Motor neuron (in vitro differentiated cells): Measurements from ENCODE around the gene ADGRG7. TPM values are rescaled to one million over a fixed set of nuclear protein-coding genes. Genes with fewer than 3 reads are reported as not detected.
A peak's percentile ranks its signal among the peaks of the same experiment; 100 is the strongest.
"Not testable (repeated sequence)": the region's sequence is repeated elsewhere in the genome, so short reads cannot be mapped to it uniquely, and the experiment has no call there.

Experiments
- ATAC-seq, 8 experiments: fragments of 200-7000 bp; cut with Tn5 transposase; replicated peaks in 6 of 8; 2 replicates each; pipeline ENCODE4 v1.8.0; 2021; ENCODE audit warnings: mild to moderate bottlenecking in 8 of 8, moderate library complexity in 8 of 8
- H3K27ac ChIP-seq, 2 donors: fragments of 250-450 bp; sonication (Bioruptor Pico); 2 replicates each; pipeline ENCODE4 v1.9.0; 2021; ENCODE audit warnings: antibody characterized with exemption in 2 of 2, mild to moderate bottlenecking in 2 of 2, moderate library complexity in 1 of 2
- H3K4me1 ChIP-seq, 2 donors: fragments of 250-450 bp; sonication (Bioruptor Pico); replicated peaks in 1 of 2; 2 replicates each; pipeline ENCODE4 v1.6.1; 2021; ENCODE audit warnings: antibody characterized with exemption in 2 of 2, mild to moderate bottlenecking in 2 of 2, moderate library complexity in 1 of 2
- H3K4me3 ChIP-seq, 5 donors: fragments of 250-450 bp; sonication (Bioruptor Pico); 2 replicates each; pipeline ENCODE4 v1.9.0; 2021; ENCODE audit warnings: antibody characterized with exemption in 5 of 5, mild to moderate bottlenecking in 5 of 5, moderate library complexity in 4 of 5
- WGBS, 10 experiments: fragments of 450-650 bp; shearing (Covaris generic); methylation state at CpG; one replicate each; pipeline ENCODE4 v1.0.0; 2022; 5-methylcytosine and 5-hydroxymethylcytosine counted together
- in situ Hi-C, 9 experiments: fragments of 400-800 bp; cut with MboI; loops; one replicate each; pipeline ENCODE4 v1.15.0; 2021; ENCODE audit warnings: low sequenced_read_pairs in 9 of 9, low pct_unique_long_range_greater_than_20kb in 2 of 9; ENCODE audit not compliant: unreplicated experiment in 9 of 9
- total RNA-seq, 8 experiments: library from RNA; unstranded; fragments of 300-600 nt; gene quantifications; 2 replicates each; pipeline versions ENCODE4 v1.2.3 to v1.2.4, GENCODE V29; 2022

Gene ADGRG7
- total RNA-seq, 8 experiments from 2014 or later = 0.66 TPM; not detected in 7

- 0 to 100% (median 75%) methylated on average over 1 of the region's 1 CpG; no CpG with 5 or more reads in 6 of the 10 experiments for WGBS, 10 experiments
- in situ Hi-C loops = loop anchor here in 3 of 9 experiments (25.0 kb wide), 2 partner anchors 119 to 744 kb away; no protein-coding TSS in a partner anchor
- Histone ChIP-seq H3K4me3 (no peak overlapping the region), H3K27ac (no peak overlapping the region), H3K4me1 (no peaks in the 10 kb centered on the region)
- ATAC-seq = no peak
Observed at GRCh38 chr3:100581650-100582049, 27.8 kb upstream of the ADGRG7 start.

- H3K4me1 ChIP-seq, H3K4me3 ChIP-seq, H3K27ac ChIP-seq, ATAC-seq: not testable (repeated sequence)
- in situ Hi-C loops = loop anchor here in 3 of 9 experiments (25.0 kb wide), 2 partner anchors 120 to 745 kb away; no protein-coding TSS in a partner anchor
- WGBS, 10 experiments = 80 to 100% (median 84%) methylated on average over 1 to 8 of the region's 10 CpGs; no CpG with 5 or more reads in 3 of the 10 experiments
Observed at GRCh38 chr3:100582157-100582556, 27.2 kb upstream of the ADGRG7 start.

GRCh38 chr3:100584101-100584660 is 25.2 kb upstream of the ADGRG7 start:
- 59 to 100% (median 86%) methylated on average over 1 to 3 of the region's 3 CpGs for WGBS, 10 experiments
- in situ Hi-C loops = loop anchor here in 3 of 9 experiments (25.0 kb wide), 2 partner anchors 122 to 747 kb away; no protein-coding TSS in a partner anchor
- H3K4me1 ChIP-seq = no peaks in the 10 kb centered on the region
- H3K27ac ChIP-seq = no peak overlapping the region
- H3K4me3 ChIP-seq = no peak overlapping the region
- ATAC-seq = no peak

GRCh38 chr3:100586832-100587231 is 22.6 kb upstream of the ADGRG7 start:
- H3K4me3 ChIP-seq = no peak overlapping the region
- ATAC-seq = no peak
- in situ Hi-C loops = loop anchor here in 3 of 9 experiments (25.0 kb wide), 2 partner anchors 125 to 750 kb away; no protein-coding TSS in a partner anchor
- no peaks in the 10 kb centered on the region for H3K4me1 ChIP-seq
- 40 to 100% (median 90%) methylated on average over 1 to 3 of the region's 3 CpGs; no CpG with 5 or more reads in 3 of the 10 experiments for WGBS, 10 experiments
- H3K27ac ChIP-seq = no peak overlapping the region

- no peak overlapping the region for H3K4me3 ChIP-seq
- in situ Hi-C loops = loop anchor here in 3 of 9 experiments (25.0 kb wide), 2 partner anchors 126 to 751 kb away; no protein-coding TSS in a partner anchor
- 0 to 86% (median 67%) methylated on average over 1 of the region's 1 CpG; no CpG with 5 or more reads in 1 of the 10 experiments for WGBS, 10 experiments
- no peak for ATAC-seq
- H3K27ac ChIP-seq = no peak overlapping the region
- no peaks in the 10 kb centered on the region for H3K4me1 ChIP-seq
Observed at GRCh38 chr3:100588251-100588650, 21.1 kb upstream of the ADGRG7 start.

- H3K4me3 ChIP-seq = peak overlapping the region in 1 of 5 donors; percentile 9
- WGBS, 10 experiments = 0 to 97% (median 7%) methylated on average over 3 to 7 of the region's 10 CpGs; no CpG with 5 or more reads in 3 of the 10 experiments
- no peak overlapping the region for H3K27ac ChIP-seq
- H3K4me1 ChIP-seq = no peaks in the 10 kb centered on the region
- in situ Hi-C loops = loop anchor here in 4 of 9 experiments (5.0 to 25.0 kb wide), 3 partner anchors 128 to 753 kb away; no protein-coding TSS in a partner anchor
- ATAC-seq = peak; percentile 73 to 86 (median 77)
Observed at GRCh38 chr3:100590114-100590839, 19.1 kb upstream of the ADGRG7 start.

GRCh38 chr3:100590840-100591147 is 18.6 kb upstream of the ADGRG7 start:
- Histone ChIP-seq H3K4me1 (no peaks in the 10 kb centered on the region), H3K4me3 (no peak overlapping the region), H3K27ac (no peak overlapping the region)
- 0 to 55% (median 17%) methylated on average over 1 of the region's 1 CpG; no CpG with 5 or more reads in 2 of the 10 experiments for WGBS, 10 experiments
- ATAC-seq = no peak
- in situ Hi-C loops = loop anchor here in 4 of 9 experiments (5.0 to 25.0 kb wide), 3 partner anchors 128 to 753 kb away; no protein-coding TSS in a partner anchor

- 7 to 70% (median 55%) methylated on average over 1 to 3 of the region's 3 CpGs; no CpG with 5 or more reads in 1 of the 10 experiments for WGBS, 10 experiments
- no peaks in the 10 kb centered on the region for H3K4me1 ChIP-seq
- in situ Hi-C loops = loop anchor here in 4 of 9 experiments (5.0 to 25.0 kb wide), 3 partner anchors 129 to 754 kb away; no protein-coding TSS in a partner anchor
Observed at GRCh38 chr3:100591411-100591810, 18.0 kb upstream of the ADGRG7 start.

GRCh38 chr3:100600181-100601042 is 9.0 kb upstream of the ADGRG7 start:
- no peak for ATAC-seq
- no peak overlapping the region for H3K27ac ChIP-seq
- H3K4me1 ChIP-seq = no peaks in the 10 kb centered on the region
- no peak overlapping the region for H3K4me3 ChIP-seq
- in situ Hi-C loops = no loop called here
- WGBS, 10 experiments = 0 to 100% (median 77%) methylated on average over 1 to 4 of the region's 11 CpGs; no CpG with 5 or more reads in 3 of the 10 experiments

More at GRCh38 chr3:100591411-100591810, 18.0 kb upstream of the ADGRG7 start:
- ATAC-seq = no peak
- no peak overlapping the region for H3K4me3 ChIP-seq
- H3K27ac ChIP-seq = no peak overlapping the region

GRCh38 chr3:100602506-100603444 is 6.6 kb upstream of the ADGRG7 start:
- ATAC-seq = peak in 2 of 8 experiments; percentile 29 to 72
- in situ Hi-C loops = no loop called here
- no peak overlapping the region for H3K27ac ChIP-seq
- no peak overlapping the region for H3K4me3 ChIP-seq
- whole genome bisulfite sequencing, 10 experiments = 25 to 70% (median 61%) methylated on average over 3 to 7 of the region's 7 CpGs
- H3K4me1 ChIP-seq = no peaks in the 10 kb centered on the region

- 0 to 79% (median 61%) methylated on average over 1 to 4 of the region's 5 CpGs; no CpG with 5 or more reads in 2 of the 10 experiments for WGBS, 10 experiments
- in situ Hi-C loops = no loop called here
- peak in 4 of 8 experiments; percentile 21 to 81 (median 80) for ATAC-seq
- no peaks in the 10 kb centered on the region for H3K4me1 ChIP-seq
- H3K4me3 ChIP-seq = no peak overlapping the region
- no peak overlapping the region for H3K27ac ChIP-seq
Observed at GRCh38 chr3:100603469-100603868, 5.9 kb upstream of the ADGRG7 start.
